ENCODE measurements around the gene PTPN3. TPM values are rescaled to one million over a fixed set of nuclear protein-coding genes. Genes with fewer than 3 reads are reported as not detected.

The PTPN3 gene
- total RNA-seq, 2 experiments from 2014 or later, result not detected

- Histone ChIP-seq H3K4me1 (ENCODE audit: insufficient read depth, low read length, poor library complexity, severe bottlenecking) (no peaks in the 10 kb centered on the region), H3K36me3 (ENCODE audit: insufficient read depth, low read length) (no peaks in the 10 kb centered on the region), H3K4me3 (ENCODE audit: low read depth, low read length, poor library complexity, severe bottlenecking) (no peak overlapping the region), H3K4me2 (ENCODE audit: low read length) (no peak overlapping the region), H4K20me1 (ENCODE audit: insufficient read depth, low read length) (no peaks in the 10 kb centered on the region), H3K27ac (ENCODE audit: low read depth, low read length, poor library complexity, severe bottlenecking) (no peak overlapping the region), H3K9me3 (ENCODE audit: low read length) (no peaks in the 10 kb centered on the region), H3K79me2 (ENCODE audit: insufficient read depth, low read depth, low read length) (no peaks in the 10 kb centered on the region), H3K9me2 (ENCODE audit: insufficient read depth, low read length) (no peaks in the 10 kb centered on the region), H2AFZ (ENCODE audit: low read length) (no peak overlapping the region)
- ChIA-PET POLR2A (interaction anchor here (0.6 to 1.2 kb wide), 3 partner anchors 11 to 25 kb away, joined by 3 to 4 read pairs (median 3); no protein-coding TSS in a partner anchor), CTCF (ENCODE audit: unreplicated experiment) (no interaction called here)
- TF ChIP-seq EZH2phosphoT487 (IDR thresholded peaks at IDR 0.05; ENCODE audit: borderline replicate concordance, low read depth, low read length) (no peak), CTCF (conservative IDR thresholded peaks at IDR 0.05; ENCODE audit: low read length) (no peak)
- no peak for DNase-seq (ENCODE audit: low spot score)
- intact Hi-C loops (cut with micrococcal nuclease; ENCODE audit: unreplicated experiment), result loop anchor here (10.0 kb wide), 1 partner anchor 1781 kb away; no protein-coding TSS in a partner anchor
- no TSS peak for BruUV-seq (replicated peaks)
Measured at GRCh38 chr9:109453210-109453842, 44.8 kb downstream of the PTPN3 start.

GRCh38 chr9:109452761-109453160, 45.3 kb downstream of the PTPN3 start:
- Histone ChIP-seq H3K36me3 (ENCODE audit: insufficient read depth, low read length) (no peaks in the 10 kb centered on the region), H3K79me2 (ENCODE audit: insufficient read depth, low read depth, low read length) (no peaks in the 10 kb centered on the region), H3K4me3 (ENCODE audit: low read depth, low read length, poor library complexity, severe bottlenecking) (no peak overlapping the region), H3K9me2 (ENCODE audit: insufficient read depth, low read length) (no peaks in the 10 kb centered on the region), H3K27ac (ENCODE audit: low read depth, low read length, poor library complexity, severe bottlenecking) (no peak overlapping the region), H3K4me2 (ENCODE audit: low read length) (no peak overlapping the region), H2AFZ (ENCODE audit: low read length) (no peak overlapping the region), H3K4me1 (ENCODE audit: insufficient read depth, low read length, poor library complexity, severe bottlenecking) (no peaks in the 10 kb centered on the region), H3K9me3 (ENCODE audit: low read length) (no peaks in the 10 kb centered on the region), H4K20me1 (ENCODE audit: insufficient read depth, low read length) (no peaks in the 10 kb centered on the region)
- intact Hi-C loops (cut with micrococcal nuclease; ENCODE audit: unreplicated experiment), result loop anchor here (10.0 kb wide), 1 partner anchor 1782 kb away; no protein-coding TSS in a partner anchor
- CTCF ChIA-PET (ENCODE audit: unreplicated experiment), result no interaction called here
- POLR2A ChIA-PET, result interaction anchor here (0.6 kb wide), 1 partner anchor 11 kb away, joined by 3 read pairs; no protein-coding TSS in a partner anchor
- no peak for DNase-seq (ENCODE audit: low spot score)
- TF ChIP-seq CTCF (conservative IDR thresholded peaks at IDR 0.05; ENCODE audit: low read length), result no peak
- BruUV-seq (replicated peaks), result no TSS peak
